HCT116 (cell line): ENCODE data around the gene LTBP4.

Experiments
- EGR1 ChIP-seq: IDR thresholded peaks from 2 replicates; pipeline ENCODE4 v1.6.1; 2012; ENCODE audit warnings: low read depth
- POLR2AphosphoS5 ChIP-seq: IDR thresholded peaks from 2 replicates; pipeline ENCODE4 v1.6.1; 2011; ENCODE audit warnings: mild to moderate bottlenecking, low read depth, low read length, moderate library complexity
- SP1 ChIP-seq: IDR thresholded peaks from 2 replicates; pipeline ENCODE4 v1.6.1; 2012; ENCODE audit warnings: low read depth

- TF ChIP-seq SP1 (no peak), POLR2AphosphoS5 (no peak), EGR1 (no peak)
Measured at GRCh38 chr19:40639638-40639982, 38.4 kb downstream of the LTBP4 start.
